ENCODE results near the gene ZSWIM2. TPM values are rescaled to one million over a fixed set of nuclear protein-coding genes. Genes with fewer than 3 reads are reported as not detected.

The ZSWIM2 gene
- polyA plus RNA-seq, 1 of the 3 experiments (the other 2 are of a cell fraction) = 0.05 TPM

- no peaks in the 10 kb centered on the region for H4K20me1 ChIP-seq (ENCODE audit: insufficient read depth)
- ChIA-PET POLR2A (no interaction called here), CTCF (no interaction called here)
- no peaks in the 10 kb centered on the region for H3K36me3 ChIP-seq (replicated peaks in 1 of 2; ENCODE audit: control insufficient read depth in 1 of 2, insufficient read depth in 2 of 2, low read length in 1 of 2)
- 71% methylated on average over 2 of the region's 2 CpGs for WGBS (ENCODE audit: low lambda C conversion rate)
- H3K4me2 ChIP-seq = no peak overlapping the region
- H3K27me3 ChIP-seq (ENCODE audit: insufficient read depth) = no peaks in the 10 kb centered on the region
- TF ChIP-seq SIN3A (IDR thresholded peaks at IDR 0.05; ENCODE audit: borderline replicate concordance, low read depth, low read length) (no peak), TEAD4 (IDR thresholded peaks at IDR 0.05; ENCODE audit: borderline replicate concordance, insufficient read depth) (no peak), MXI1 (IDR thresholded peaks at IDR 0.05; ENCODE audit: low read depth, low read length) (no peak), RCOR1 (IDR thresholded peaks at IDR 0.05; ENCODE audit: low read length) (no peak), IRF3 (IDR thresholded peaks at IDR 0.05; ENCODE audit: low read depth, low read length) (no peak), YY1 (IDR thresholded peaks at IDR 0.05; ENCODE audit: low read depth) (no peak), ELF1 (IDR thresholded peaks at IDR 0.05) (no peak), RAD21 (IDR thresholded peaks at IDR 0.05; ENCODE audit: low read length) (no peak), NFIC (IDR thresholded peaks at IDR 0.05; ENCODE audit: borderline replicate concordance) (no peak)
- no peaks in the 10 kb centered on the region; the same call in 1 of the 2 replicates for H3K9me3 ChIP-seq
- peak overlapping the region in 1 of 2 experiments; percentile 1; a peak in 1 of 4 replicates for H3K27ac ChIP-seq (ENCODE audit: low read depth in 2 of 2, low read length in 1 of 2)
- DNase-seq = no peak
- no peaks in the 10 kb centered on the region for H3K4me1 ChIP-seq (ENCODE audit: control insufficient read depth in 1 of 2, insufficient read depth in 2 of 2, low read depth in 1 of 2, low read length in 1 of 2)
- no peak overlapping the region for H3K9ac ChIP-seq
- no peaks in the 10 kb centered on the region for H3K9me2 ChIP-seq
- H3K4me3 ChIP-seq (ENCODE audit: low read depth in 2 of 2, low read length in 1 of 2) = no peak overlapping the region
- H2AFZ ChIP-seq (ENCODE audit: low read depth) = no peak overlapping the region
- peaks cover 11% of the 10 kb centered on the region for H3F3A ChIP-seq (replicated peaks; ENCODE audit: insufficient read depth)
- H3K79me2 ChIP-seq (ENCODE audit: insufficient read depth) = no peaks in the 10 kb centered on the region
These were observed 21.0 kb downstream of the ZSWIM2 start for GRCh38 chr2:186827862-186828492.

GRCh38 chr2:186827411-186827810 is 21.6 kb downstream of the ZSWIM2 start:
- Histone ChIP-seq H3F3A (replicated peaks; ENCODE audit: insufficient read depth) (peaks cover 11% of the 10 kb centered on the region), H3K9me3 (no peaks in the 10 kb centered on the region; the same call in 1 of the 2 replicates), H3K9ac (no peak overlapping the region), H3K27me3 (ENCODE audit: insufficient read depth) (no peaks in the 10 kb centered on the region), H3K4me3 (ENCODE audit: low read depth in 2 of 2, low read length in 1 of 2) (no peak overlapping the region), H3K9me2 (no peaks in the 10 kb centered on the region), H2AFZ (ENCODE audit: low read depth) (no peak overlapping the region), H4K20me1 (ENCODE audit: insufficient read depth) (no peaks in the 10 kb centered on the region), H3K36me3 (replicated peaks in 1 of 2; ENCODE audit: control insufficient read depth in 1 of 2, insufficient read depth in 2 of 2, low read length in 1 of 2) (no peaks in the 10 kb centered on the region), H3K4me1 (ENCODE audit: control insufficient read depth in 1 of 2, insufficient read depth in 2 of 2, low read depth in 1 of 2, low read length in 1 of 2) (peaks cover 0 to 3% of the 10 kb centered on the region in 2 experiments; a peak in 1 of 4 replicates), H3K27ac (ENCODE audit: low read depth in 2 of 2, low read length in 1 of 2) (peak overlapping the region in 1 of 2 experiments; percentile 16; a peak in 1 of 4 replicates), H3K79me2 (ENCODE audit: insufficient read depth) (no peaks in the 10 kb centered on the region), H3K4me2 (no peak overlapping the region)
- 40% methylated on average over 2 of the region's 2 CpGs for WGBS (ENCODE audit: low lambda C conversion rate)
- ChIA-PET POLR2A (no interaction called here), CTCF (no interaction called here)
- TF ChIP-seq FOSL2 (IDR thresholded peaks at IDR 0.05; ENCODE audit: borderline replicate concordance, low read depth) = peak; percentile 27; the same call in 1 of the 2 replicates
- no peak for TF ChIP-seq CHD2 (IDR thresholded peaks at IDR 0.05; ENCODE audit: low read length, partially characterized antibody)
- no peak for DNase-seq

GRCh38 chr2:186822323-186822722 is 26.6 kb downstream of the ZSWIM2 start:
- Histone ChIP-seq H3K9me3 (no peaks in the 10 kb centered on the region), H3K27me3 (ENCODE audit: insufficient read depth) (no peaks in the 10 kb centered on the region), H2AFZ (ENCODE audit: low read depth) (no peak overlapping the region), H3K36me3 (replicated peaks in 1 of 2; ENCODE audit: control insufficient read depth in 1 of 2, insufficient read depth in 2 of 2, low read length in 1 of 2) (no peaks in the 10 kb centered on the region), H3K4me1 (ENCODE audit: control insufficient read depth in 1 of 2, insufficient read depth in 2 of 2, low read depth in 1 of 2, low read length in 1 of 2) (peaks cover 0 to 11% of the 10 kb centered on the region in 2 experiments; a peak in 2 of 4 replicates), H3K4me2 (no peak overlapping the region), H3K27ac (ENCODE audit: low read depth in 2 of 2, low read length in 1 of 2) (peak overlapping the region in 1 of 2 experiments; percentile 50; a peak in 2 of 4 replicates), H3K79me2 (ENCODE audit: insufficient read depth) (no peaks in the 10 kb centered on the region), H3F3A (replicated peaks; ENCODE audit: insufficient read depth) (peaks cover 4% of the 10 kb centered on the region), H3K9me2 (no peaks in the 10 kb centered on the region), H4K20me1 (ENCODE audit: insufficient read depth) (no peaks in the 10 kb centered on the region), H3K4me3 (ENCODE audit: low read depth in 2 of 2, low read length in 1 of 2) (no peak overlapping the region), H3K9ac (no peak overlapping the region)
- CTCF ChIA-PET = no interaction called here
- POLR2A ChIA-PET = no interaction called here
- TF ChIP-seq EP300 (IDR thresholded peaks at IDR 0.05; ENCODE audit: borderline replicate concordance in 1 of 2, low read depth in 1 of 2, low read length in 1 of 2) = peak in 1 of 2 experiments; percentile 67; a peak in 1 of 4 replicates
- peak; percentile 44; the same call in 1 of the 2 replicates for TF ChIP-seq GATA2 (CRISPR knock-in tag; IDR thresholded peaks at IDR 0.05)
- TF ChIP-seq MXI1 (IDR thresholded peaks at IDR 0.05; ENCODE audit: low read depth, low read length) = no peak
- TF ChIP-seq RCOR1 (IDR thresholded peaks at IDR 0.05; ENCODE audit: low read length) = peak; percentile 60
- DNase-seq = no peak
- WGBS (ENCODE audit: low lambda C conversion rate) = 73% methylated on average over 2 of the region's 2 CpGs

Measured in SK-N-SH (cell line).